Measurements from ENCODE around the gene MYOM1.
"Not testable (repeated sequence)": the region's sequence is repeated elsewhere in the genome, so short reads cannot be mapped to it uniquely, and the experiment has no call there.

DNA sequence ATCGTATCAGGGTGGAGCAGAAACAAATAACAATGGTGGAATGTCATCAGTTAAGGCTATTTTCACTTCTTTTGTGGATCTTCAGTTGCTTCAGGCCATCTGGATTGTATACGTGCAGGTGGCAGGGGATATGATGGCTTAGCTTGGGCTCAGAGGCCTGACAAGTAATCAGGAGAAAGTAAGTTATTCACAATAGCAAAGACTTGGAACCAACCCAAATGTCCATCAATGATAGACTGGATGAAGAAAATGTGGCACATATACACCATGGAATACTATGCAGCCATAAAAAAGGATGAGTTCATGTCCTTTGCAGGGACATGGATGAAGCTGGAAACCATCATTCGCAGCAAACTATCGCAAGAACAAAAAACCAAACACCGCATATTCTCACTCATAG is 196.2 kb downstream of the MYOM1 start:
- TF ChIP-seq, protein P1, sequence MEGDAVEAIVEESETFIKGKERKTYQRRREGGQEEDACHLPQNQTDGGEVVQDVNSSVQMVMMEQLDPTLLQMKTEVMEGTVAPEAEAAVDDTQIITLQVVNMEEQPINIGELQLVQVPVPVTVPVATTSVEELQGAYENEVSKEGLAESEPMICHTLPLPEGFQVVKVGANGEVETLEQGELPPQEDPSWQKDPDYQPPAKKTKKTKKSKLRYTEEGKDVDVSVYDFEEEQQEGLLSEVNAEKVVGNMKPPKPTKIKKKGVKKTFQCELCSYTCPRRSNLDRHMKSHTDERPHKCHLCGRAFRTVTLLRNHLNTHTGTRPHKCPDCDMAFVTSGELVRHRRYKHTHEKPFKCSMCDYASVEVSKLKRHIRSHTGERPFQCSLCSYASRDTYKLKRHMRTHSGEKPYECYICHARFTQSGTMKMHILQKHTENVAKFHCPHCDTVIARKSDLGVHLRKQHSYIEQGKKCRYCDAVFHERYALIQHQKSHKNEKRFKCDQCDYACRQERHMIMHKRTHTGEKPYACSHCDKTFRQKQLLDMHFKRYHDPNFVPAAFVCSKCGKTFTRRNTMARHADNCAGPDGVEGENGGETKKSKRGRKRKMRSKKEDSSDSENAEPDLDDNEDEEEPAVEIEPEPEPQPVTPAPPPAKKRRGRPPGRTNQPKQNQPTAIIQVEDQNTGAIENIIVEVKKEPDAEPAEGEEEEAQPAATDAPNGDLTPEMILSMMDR (IDR thresholded peaks at IDR 0.05; ENCODE audit: low read depth, low read length) = not testable (repeated sequence)
- TF ChIP-seq EZH2phosphoT487 (IDR thresholded peaks at IDR 0.05; ENCODE audit: low read depth) = not testable (repeated sequence)

All from OCI-LY3 (cell line).